HG03520 (cell line): ENCODE measurements around the gene SP110.
"Not testable (repeated sequence)": the region's sequence is repeated elsewhere in the genome, so short reads cannot be mapped to it uniquely, and the experiment has no call there.

Experiments
- ATAC-seq: cut with Tn5 transposase; IDR thresholded peaks from one replicate; pipeline ENCODE4 v1.9.1; 2021; ENCODE audit warnings: mild to moderate bottlenecking, moderate library complexity; ENCODE audit not compliant: unreplicated experiment

SP110 gene

DNA sequence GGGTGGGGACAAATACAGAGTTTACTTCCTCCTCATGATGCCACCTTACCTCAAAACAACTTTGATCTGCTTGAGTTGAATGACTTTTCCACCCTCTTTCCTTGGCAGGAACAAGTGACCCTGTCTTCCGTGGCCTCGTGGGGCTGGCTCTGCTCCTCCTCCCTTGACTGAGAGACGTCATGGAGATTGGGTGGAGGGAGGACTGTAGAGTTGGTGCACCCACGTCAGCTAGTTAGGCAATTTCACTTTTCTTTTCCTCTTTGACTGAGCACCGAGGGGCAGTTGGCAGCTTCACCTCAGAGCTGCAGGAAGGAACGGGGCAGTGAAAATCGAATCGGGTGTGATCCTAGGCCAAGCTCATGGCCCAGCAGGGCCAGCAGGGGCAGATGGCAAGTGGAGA lies 5.7 kb upstream of the SP110 start, which contains the start of gene SP140:
Gene SP140, plus strand, starts transcription at position 251 of the 400 bp plus-strand sequence. Its CDS starts 109 bp downstream, at position 360.
- peak; percentile 73 for ATAC-seq

DNA sequence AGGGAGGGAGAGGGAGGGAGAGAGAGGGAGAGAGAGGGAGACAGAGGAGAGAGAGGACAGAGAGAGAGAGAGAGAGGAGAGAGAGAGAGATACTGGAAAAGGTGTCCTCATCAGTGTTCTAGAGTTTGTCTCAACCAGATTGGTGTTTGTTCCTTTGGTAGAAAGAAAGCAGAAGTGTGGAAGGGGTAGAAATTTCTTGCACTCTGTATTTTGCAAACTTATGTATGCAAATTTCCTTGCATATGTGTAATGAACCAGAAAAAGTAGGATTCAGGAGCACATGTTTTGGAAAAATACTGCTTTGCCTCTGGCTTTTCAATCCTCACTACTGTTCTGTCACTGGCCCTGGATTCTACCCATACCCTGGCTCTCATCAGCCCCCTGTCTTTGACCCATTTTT lies 4.7 kb upstream of the SP110 start:
- no peak for ATAC-seq

DNA sequence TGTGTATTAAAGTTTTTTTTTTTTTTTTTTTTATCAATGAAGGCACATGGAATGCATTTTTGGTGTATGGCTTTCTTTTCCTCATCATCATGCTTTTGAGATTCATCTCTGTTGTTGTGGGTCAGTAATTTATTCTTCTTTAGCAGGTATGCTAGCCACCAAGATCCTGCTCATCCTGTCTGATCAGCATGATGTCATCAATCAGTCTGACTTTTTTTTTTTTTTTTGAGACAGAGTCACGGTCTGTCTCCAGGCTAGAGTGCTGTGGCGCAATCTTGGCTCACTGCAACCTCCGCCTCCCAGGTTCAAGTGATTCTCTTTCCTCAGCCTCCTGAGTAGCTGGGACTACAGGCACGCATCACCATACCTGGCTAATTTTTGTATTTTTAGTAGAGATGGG lies 3.0 kb upstream of the SP110 start:
- not testable (repeated sequence) for ATAC-seq

DNA sequence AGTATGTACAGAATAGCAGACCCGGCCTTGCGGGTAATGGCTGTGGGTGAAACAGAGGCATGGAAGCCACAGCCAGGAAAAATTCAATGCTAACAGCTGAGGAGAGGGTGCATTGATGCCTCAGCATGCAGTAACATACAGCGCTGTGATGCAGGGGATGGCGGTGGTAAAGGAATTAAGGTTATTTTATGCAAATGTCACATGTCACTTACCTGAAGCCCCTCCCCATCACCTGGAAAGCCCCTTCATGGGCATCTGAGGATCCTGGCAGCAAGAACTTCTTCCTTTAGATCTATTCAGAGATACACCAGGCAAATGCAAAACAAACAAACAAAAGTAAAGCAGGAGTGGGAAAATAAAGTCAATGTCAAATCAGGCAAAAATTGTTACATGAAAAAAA lies 1.7 kb upstream of the SP110 start:
- no peak for ATAC-seq

DNA sequence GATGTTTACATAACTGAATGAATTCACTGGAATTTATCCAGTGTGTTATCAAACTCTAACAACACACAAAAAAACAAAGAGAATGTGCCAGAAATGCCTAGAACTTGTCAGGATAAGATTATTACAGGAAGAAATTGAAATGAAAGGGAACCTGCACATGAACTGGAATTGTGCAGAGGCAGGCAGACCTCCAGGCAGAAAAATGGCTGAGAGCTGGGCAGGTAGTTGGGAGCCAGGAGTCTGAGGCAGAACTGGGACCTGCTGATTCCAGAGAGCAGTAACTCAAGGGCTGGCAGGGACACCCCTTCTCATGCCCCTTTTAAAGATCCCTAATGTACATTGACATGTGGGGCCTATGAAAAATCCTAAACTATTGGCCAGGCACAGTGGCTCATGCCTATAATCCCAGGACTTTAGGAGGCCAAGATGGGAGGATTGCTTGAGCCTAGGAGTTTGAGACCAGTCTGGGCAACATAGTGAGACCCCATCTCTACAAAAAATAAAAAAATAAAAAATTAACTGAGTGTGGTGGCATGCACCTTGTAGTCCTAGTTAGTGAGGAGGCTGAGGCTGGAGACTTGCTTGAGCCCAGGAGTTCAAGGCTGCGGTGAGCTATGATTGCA lies 674 bp upstream of the SP110 start:
- ATAC-seq: no peak

DNA sequence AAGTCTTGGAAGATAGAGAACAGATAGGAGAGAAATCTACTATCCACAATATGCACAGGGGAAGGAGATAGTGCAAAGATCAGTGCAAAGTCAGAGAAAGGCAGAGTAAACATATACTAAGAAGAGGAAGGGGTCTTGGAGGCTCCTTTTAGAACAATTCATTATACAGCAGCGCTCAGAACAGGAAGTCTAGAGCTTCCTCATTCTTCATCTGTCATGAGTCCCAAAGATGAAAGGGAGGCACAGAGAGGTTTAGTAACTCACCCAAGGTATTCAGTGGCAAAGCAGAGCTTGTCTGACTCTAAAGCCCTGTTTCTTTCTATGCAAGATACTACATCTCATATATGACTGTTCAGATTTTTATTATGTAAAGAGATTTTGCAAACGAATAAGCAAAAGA lies 1.4 kb downstream of the SP110 start:
- ATAC-seq: no peak

DNA sequence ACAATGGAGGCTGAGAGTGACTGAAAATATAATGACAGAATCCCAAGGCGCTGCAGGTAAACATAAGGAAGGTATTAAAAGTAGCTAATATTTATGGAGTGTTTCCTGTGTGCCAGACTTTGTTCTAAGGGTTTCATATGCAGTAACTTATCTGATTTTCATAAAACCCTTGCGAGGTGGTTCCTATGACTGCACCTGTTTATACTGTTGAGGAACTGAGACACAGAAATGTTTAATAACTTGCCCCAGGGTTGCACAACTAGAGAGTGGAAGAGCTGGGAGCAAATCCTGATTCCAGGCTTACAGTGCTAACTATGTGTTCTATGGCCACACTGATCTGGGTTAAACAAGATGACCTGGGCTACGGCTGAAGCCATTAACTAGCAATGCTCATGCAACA lies 2.4 kb downstream of the SP110 start:
- no peak for ATAC-seq

DNA sequence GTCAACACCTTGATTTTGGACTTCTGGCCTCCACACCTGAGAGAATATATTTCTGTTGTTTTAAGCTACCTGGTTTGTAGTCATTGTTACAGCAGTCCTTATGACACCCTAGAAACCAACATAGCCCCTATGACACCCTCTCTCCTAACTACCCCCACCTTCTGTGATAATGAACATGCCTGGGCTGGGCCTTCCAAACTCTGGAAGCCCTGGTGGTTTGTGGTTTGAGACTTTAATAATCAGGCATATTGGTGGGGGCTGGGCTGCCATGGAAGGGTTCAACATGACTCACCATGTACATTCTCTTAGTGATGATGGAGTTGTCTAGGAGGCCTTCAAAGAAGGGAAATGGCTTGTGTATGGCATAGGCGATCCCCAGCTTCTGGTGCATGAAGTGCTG lies 3.3 kb downstream of the SP110 start:
- ATAC-seq: no peak

DNA sequence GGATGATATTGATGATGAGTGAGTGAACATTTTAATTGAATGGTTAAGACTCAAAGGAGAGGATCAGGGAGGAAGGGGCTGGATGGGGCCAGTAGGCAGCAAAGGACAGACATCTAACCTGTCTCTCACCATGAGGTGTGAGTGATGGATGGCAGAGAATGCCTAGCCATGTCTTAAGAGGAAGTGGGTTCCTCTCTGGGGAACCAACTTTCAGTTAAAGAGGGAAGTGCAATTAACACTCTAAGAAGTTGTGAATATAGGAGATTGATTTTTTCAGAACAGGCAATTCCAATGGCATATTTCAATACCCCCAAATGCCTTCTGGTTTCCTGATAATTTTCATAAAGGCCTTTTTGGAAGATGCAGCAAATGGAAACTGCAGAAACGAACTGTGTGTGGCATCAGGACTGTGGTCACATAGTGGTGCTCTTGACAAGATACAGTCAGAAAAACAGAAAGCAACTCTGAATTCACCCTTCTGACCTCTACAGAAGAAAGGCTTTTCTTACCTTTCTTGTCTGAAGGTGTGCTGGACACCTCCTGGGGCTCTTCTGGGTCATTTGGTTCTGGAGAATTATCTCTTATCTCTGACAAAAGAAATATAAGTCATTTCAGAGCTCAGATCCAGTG lies 10.2 kb downstream of the SP110 start:
- no peak for ATAC-seq

DNA sequence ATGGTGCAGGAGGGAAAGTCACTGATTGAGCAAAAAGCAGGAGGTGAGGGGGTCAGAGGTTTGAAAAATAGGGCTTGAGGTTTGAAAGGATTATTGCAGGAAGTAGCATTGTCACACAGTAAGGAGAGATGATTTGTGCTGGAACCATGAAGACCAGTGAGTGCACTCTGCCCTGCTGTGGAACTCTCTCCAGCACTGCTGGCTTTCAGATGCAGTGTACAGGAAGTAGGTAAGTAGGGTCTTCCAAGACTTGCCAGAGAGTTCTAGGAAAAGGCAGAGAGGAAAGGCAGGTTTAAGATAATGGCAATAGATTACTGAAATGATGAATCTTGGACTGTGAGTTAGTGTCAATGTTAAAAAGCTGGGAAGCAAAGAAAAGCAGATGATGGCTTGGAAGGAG lies 11.2 kb downstream of the SP110 start:
- ATAC-seq: no peak

DNA sequence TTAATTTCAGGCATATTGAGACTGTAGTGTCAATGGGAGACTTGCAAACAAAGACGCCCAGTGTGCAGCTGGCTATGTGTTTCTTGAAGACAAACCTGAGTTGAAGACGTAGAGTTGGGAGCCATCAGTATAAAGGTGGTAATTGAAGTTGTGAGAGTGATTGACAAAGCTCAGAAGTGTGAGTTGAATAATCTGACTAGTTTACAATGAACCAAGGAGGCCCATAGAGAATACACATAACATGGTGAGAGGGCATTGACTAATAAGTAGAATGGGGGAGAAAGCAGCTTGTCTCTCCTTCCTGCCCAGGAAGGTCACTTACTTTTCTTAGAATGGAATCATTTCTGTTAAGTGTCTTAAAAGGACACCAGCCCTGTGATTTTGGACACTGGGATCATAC lies 14.1 kb downstream of the SP110 start:
- ATAC-seq: no peak

DNA sequence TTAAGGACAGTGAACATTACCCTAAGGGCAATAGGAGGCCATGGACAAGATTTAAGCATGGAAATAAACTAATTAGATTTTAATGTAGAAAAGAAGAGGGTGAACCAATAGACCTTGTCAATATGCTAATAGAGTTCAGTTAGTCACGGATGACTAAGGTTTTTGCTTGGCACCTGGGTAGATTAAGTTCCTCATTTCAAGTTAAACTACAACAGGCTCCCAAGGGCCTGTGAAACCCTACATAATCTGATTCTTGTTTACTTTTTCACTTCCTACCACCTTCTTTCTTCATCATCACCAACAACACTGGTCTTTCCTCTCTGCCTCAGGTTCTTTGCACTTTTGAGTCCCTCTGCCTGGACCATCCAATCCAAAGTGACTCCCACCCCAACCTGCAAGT lies 14.8 kb downstream of the SP110 start:
- ATAC-seq: no peak

DNA sequence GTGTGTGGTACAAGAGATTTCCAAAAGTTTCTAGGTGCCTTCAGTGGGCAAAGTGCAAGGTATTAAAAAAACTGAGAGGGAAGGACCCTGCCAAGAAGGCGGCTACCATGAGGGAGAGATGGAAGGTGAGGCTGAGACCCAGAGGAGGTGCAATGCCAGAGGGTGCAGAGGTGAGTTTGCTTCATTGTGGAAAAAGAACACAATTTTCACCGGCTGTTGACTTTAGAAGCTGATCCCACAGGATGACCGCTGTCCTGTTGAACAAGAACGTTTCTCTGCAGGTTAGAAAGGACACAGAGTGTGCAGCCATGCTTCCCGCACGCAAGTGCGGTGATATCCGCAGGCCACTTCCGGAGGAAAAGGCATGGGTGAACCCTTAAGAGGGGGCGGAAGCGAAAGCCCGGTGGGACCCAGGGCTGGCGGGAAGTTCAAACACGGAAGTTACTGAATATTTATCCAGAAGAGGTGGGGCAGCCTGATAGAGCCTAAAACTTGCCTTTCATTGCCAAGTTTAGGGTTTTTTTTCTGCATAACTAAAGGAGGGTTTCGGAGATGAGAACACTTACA lies 16.6 kb downstream of the SP110 start:
- no peak for ATAC-seq

DNA sequence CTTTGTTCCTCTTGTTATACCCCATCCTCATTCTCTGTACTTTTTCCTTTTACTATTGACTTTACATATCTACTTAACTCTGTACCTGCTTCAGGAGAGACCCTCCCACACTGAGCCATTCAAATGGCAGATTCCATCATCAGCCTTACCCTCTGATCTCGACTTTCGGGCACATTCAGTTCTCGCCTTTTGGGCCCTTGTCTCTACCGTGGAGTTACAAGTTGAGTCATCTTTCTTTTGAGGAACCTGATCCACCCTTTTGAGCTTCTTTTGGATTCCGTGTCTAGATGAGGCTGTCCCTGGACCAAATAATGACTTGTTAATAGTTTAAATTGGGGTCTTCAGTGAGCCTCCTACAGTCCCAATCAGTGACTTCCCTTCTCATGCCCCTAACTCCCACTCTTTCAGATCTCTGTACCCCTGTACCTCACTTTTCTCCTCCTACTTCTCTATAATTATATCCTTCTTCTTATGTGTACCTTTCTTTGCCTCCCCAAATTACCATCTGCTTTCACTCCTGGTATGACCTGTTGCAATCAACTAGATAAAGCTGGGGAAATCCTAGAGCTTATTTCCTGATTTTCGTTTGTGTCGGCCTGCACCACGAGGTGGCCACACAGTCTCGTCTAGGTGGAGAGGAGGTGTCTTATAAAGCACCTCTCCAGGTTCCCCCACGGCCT lies 17.2 kb downstream of the SP110 start:
- ATAC-seq: peak; percentile 42

DNA sequence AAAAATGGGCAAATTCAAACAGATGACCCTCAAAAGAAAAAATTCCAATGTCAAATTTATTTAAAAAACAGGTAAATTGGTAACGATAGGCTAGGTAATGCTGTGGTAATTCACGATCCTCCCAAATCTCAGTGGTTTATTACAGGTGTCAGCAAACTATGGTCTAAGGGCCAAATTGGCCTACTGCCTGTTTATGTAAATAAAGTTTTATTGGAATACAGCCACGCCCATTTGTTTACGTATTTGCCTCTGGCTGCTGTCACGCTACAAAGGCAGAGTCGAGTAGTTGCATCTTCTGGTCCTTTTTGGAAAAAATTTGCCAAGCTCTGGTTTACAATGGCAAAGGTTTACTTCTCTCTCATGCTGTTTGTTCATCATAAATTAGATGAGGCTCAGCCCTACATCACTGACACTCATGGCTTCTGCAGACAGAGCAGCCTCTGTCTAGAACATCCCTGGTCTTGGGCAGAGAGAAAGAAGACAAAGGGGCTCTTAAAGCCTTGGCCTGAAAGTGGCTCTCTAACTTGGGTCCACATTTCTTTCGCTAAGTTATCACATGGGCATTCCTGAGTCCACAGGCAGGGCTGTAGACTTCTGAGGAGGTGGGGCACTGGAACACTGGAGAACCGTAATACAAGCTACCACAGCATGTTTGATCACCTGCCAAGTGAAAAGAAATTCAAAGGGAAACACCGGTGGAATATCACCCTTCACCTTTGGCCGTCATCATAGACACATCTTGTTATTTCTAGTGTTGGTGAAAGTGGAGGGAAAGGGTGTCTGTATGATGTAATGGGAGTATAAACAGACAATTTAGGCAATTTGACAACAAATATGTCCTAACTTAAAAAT lies 34.8 kb downstream of the SP110 start:
- ATAC-seq: no peak

DNA sequence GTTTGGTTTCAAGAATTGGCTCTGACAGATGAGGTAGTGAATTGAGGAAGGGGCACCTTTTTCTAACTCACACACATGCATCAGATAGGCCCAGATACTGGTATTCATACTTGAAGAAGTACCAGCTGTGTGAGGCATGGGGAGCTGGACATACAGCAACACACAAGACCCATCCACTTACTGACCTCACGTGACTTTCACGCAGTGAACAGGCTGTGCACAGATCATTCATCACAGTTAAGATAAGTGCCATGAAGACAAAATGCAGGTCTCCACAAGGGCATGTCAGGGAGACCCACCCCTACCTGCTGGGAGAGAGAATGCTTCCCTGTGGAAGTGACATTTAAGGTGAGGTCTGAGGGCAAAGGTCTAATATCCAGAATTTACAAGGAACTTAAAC lies 38.6 kb downstream of the SP110 start:
- ATAC-seq: no peak

DNA sequence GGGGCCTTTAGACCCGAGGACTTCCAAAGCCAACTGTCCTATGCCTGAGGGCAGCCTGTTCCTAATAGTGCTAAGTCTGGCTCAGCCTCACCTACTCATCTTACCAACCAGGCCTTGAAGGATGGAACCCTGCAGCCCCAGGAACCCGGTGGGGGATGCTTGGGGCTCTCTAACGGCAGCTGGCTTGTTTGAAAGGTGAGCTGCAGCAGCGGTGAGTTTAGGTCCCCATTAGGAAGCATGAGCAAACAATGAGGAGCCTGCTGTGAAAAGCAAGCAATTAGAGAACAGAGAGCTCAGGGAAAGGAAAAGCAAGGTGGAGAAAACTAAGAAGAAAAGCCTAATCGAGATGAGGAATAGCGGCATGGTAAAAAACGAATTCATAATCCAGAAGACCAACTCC lies 39.9 kb downstream of the SP110 start:
- ATAC-seq: no peak

DNA sequence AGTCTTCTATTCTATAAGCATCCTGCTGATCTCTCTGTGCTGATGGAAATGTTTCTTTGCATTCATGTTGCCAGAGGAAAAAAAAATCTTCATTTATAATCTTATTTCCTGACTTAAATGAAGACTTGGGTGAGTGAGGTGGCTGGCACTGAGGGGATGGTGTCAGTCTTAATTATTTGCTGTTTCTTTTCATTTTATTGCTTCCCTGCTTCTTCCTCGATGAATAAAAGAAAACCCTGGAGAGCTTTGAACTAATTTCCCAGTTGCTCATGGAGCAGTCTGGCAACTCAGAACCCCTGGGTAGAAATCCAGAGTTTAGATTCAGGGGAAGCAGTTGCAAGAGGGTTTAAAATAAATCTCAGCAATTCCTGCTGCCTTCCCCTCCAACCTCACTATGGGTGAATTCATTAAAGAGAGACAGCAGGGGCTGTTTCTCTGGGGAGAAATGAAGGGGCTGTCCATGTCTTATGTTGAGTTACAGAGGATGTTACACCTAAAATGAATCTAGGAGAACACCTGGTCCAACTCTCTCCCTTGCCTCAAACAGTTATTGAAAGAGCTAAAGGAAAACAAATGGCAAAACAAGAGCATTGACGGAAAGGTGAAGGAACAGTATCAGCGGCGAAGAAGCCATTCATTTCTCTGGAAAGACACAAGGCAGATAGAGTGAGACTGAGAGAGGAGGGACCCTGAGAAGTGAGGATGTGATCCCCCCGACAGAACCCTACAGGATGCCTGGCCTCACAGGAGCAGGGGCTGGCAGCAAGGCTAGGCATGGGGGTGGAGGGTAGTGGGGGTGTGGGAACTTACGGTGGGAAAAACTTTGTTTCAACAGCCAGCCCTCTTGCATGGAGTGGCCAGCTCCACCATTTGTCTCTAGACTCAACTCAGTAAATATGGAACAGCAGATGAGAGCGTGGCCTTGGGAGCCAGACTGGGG lies 41.0 kb downstream of the SP110 start:
- no peak for ATAC-seq

DNA sequence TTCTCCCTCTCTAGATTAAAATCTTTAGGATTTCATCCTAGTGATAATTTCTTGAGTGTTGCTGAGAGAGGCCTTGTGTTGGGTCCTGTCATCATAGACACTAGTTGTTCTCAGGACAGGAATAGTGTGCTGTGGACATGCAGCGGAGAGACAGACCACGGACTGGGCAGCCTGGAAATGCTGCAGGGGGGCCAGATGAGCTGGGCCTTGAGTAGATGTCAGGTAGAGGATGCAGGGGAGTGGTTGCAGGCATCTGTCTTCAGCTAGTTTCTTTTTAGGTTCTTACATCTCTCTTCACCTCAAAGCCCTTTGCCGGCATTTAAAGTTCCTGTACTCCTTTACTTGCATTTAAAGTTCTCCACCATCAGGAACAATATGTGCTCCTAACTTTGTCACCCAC lies 42.8 kb downstream of the SP110 start:
- no peak for ATAC-seq

DNA sequence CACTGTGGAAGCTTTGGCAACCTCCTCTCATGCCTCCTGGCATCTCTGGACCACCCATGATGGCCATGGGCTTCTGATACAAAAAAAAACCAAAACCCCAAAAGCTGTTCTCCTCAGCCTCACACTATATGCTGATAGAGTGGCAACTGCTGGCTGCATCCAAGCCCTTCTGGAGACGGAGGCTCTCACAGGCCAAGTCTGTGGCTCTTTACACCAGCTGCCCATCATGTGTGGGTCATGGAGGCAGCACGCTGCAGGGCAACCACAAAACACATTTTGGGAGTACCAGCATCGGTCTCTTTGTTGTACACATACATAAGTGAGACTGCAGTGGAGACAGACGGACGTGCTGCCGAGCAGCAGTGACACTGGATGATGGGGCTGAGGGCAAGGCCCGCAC lies 45.3 kb downstream of the SP110 start:
- no peak for ATAC-seq
